ENCODE measurements around the gene KRTAP4-8. TPM values are rescaled to one million over a fixed set of nuclear protein-coding genes. Genes with fewer than 3 reads are reported as not detected.

Gene KRTAP4-8
- total RNA-seq, 1 experiment from 2014 or later, result not detected

- no peaks in the 10 kb centered on the region; the same call in 1 of the 2 replicates for H3K9me2 ChIP-seq (ENCODE audit: insufficient read depth)
- TF ChIP-seq EZH2 (IDR thresholded peaks at IDR 0.05; ENCODE audit: low read depth) (no peak), CTCF (conservative IDR thresholded peaks at IDR 0.05) (no peak)
- no peak for DNase-seq
- no peak overlapping the region for H2AFZ ChIP-seq
- H3K4me2 ChIP-seq, result no peak overlapping the region
- BruUV-seq (replicated peaks), result no TSS peak
- H4K20me1 ChIP-seq (ENCODE audit: insufficient read depth), result no peaks in the 10 kb centered on the region
- no peak overlapping the region for H3K4me3 ChIP-seq
- H3K27me3 ChIP-seq (ENCODE audit: insufficient read depth, low read depth), result no peaks in the 10 kb centered on the region
- peaks cover 18% of the 10 kb centered on the region for H3F3A ChIP-seq (ENCODE audit: insufficient read depth, low read depth)
- H3K27ac ChIP-seq, result 0 out of 2 replicates have a peak overlapping the region, but pooled peaks have one; percentile 24
- peaks cover 21% of the 10 kb centered on the region for H3K4me1 ChIP-seq (replicated peaks; ENCODE audit: insufficient read depth)
- CTCF ChIA-PET, result interaction anchor here (0.5 kb wide), 1 partner anchor 519 kb away, joined by 9 read pairs; no protein-coding TSS in a partner anchor
- peaks cover 11% of the 10 kb centered on the region for H3K9me3 ChIP-seq (ENCODE audit: insufficient read depth, low read depth)
- intact Hi-C loops (cut with micrococcal nuclease; ENCODE audit: unreplicated experiment), result loop anchor here (2.0 kb wide), 1 partner anchor 73 kb away; the partner anchor contains the start of gene KRTAP2-3
- H3K36me3 ChIP-seq (ENCODE audit: low read depth), result no peaks in the 10 kb centered on the region
- POLR2A ChIA-PET (ENCODE audit: unreplicated experiment), result interaction anchor here (0.5 to 0.7 kb wide), 3 partner anchors 221 to 545 kb away, joined by 3 to 10 read pairs (median 3); no protein-coding TSS in a partner anchor
- no peaks in the 10 kb centered on the region for H3K79me2 ChIP-seq (ENCODE audit: low read depth)
These were observed 36.2 kb upstream of the KRTAP4-8 start for GRCh38 chr17:41133880-41134735.

GRCh38 chr17:41131979-41132378 lies 34.0 kb upstream of the KRTAP4-8 start:
- peak; percentile 20 to 93 for DNase-seq
- no peak overlapping the region for H3K4me3 ChIP-seq
- H3K4me2 ChIP-seq, result 0 out of 2 replicates have a peak overlapping the region, but pooled peaks have one; percentile 20
- no peaks in the 10 kb centered on the region for H3K36me3 ChIP-seq (ENCODE audit: low read depth)
- H2AFZ ChIP-seq, result no peak overlapping the region
- peaks cover 21% of the 10 kb centered on the region for H3K4me1 ChIP-seq (replicated peaks; ENCODE audit: insufficient read depth)
- TF ChIP-seq CTCF (conservative IDR thresholded peaks at IDR 0.05) (no peak), EZH2 (IDR thresholded peaks at IDR 0.05; ENCODE audit: low read depth) (no peak)
- POLR2A ChIA-PET (ENCODE audit: unreplicated experiment), result interaction anchor here (0.6 to 0.8 kb wide), 7 partner anchors 148 to 373 kb away, joined by 3 to 11 read pairs (median 4); partner anchors contain the start of genes KRT13, KRT36 and KRT40
- H3K27ac ChIP-seq, result peak overlapping the region; percentile 87
- H3F3A ChIP-seq (ENCODE audit: insufficient read depth, low read depth), result peaks cover 18% of the 10 kb centered on the region
- no peaks in the 10 kb centered on the region for H4K20me1 ChIP-seq (ENCODE audit: insufficient read depth)
- CTCF ChIA-PET, result interaction anchor here (0.6 to 1.0 kb wide), 2 partner anchors 191 to 679 kb away, joined by 3 read pairs; no protein-coding TSS in a partner anchor
- peaks cover 11% of the 10 kb centered on the region; the same call in 1 of the 2 replicates for H3K9me3 ChIP-seq (ENCODE audit: insufficient read depth, low read depth)
- BruUV-seq (replicated peaks), result no TSS peak
- H3K79me2 ChIP-seq (ENCODE audit: low read depth), result no peaks in the 10 kb centered on the region
- H3K9me2 ChIP-seq (ENCODE audit: insufficient read depth), result no peaks in the 10 kb centered on the region; the same call in 1 of the 2 replicates
- intact Hi-C loops (cut with micrococcal nuclease; ENCODE audit: unreplicated experiment), result loop anchor here (1.0 to 2.0 kb wide), 2 partner anchors 71 to 217 kb away; partner anchors contain the start of gene KRTAP2-3
- no peaks in the 10 kb centered on the region for H3K27me3 ChIP-seq (ENCODE audit: insufficient read depth, low read depth)

GRCh38 chr17:41127371-41127770 lies 29.4 kb upstream of the KRTAP4-8 start:
- Histone ChIP-seq H3K4me2 (no peak overlapping the region), H2AFZ (no peak overlapping the region), H3K4me3 (no peak overlapping the region), H3K27ac (no peak overlapping the region), H3K36me3 (ENCODE audit: low read depth) (no peaks in the 10 kb centered on the region), H3K27me3 (ENCODE audit: insufficient read depth, low read depth) (no peaks in the 10 kb centered on the region), H3K9me3 (ENCODE audit: insufficient read depth, low read depth) (peaks cover 5% of the 10 kb centered on the region; the same call in 1 of the 2 replicates), H3K79me2 (ENCODE audit: low read depth) (no peaks in the 10 kb centered on the region), H4K20me1 (ENCODE audit: insufficient read depth) (no peaks in the 10 kb centered on the region), H3F3A (ENCODE audit: insufficient read depth, low read depth) (peaks cover 13% of the 10 kb centered on the region), H3K4me1 (replicated peaks; ENCODE audit: insufficient read depth) (peaks cover 17% of the 10 kb centered on the region), H3K9me2 (ENCODE audit: insufficient read depth) (no peaks in the 10 kb centered on the region; the same call in 1 of the 2 replicates)
- TF ChIP-seq CTCF (conservative IDR thresholded peaks at IDR 0.05) (no peak), EZH2 (IDR thresholded peaks at IDR 0.05; ENCODE audit: low read depth) (no peak)
- CTCF ChIA-PET, result no interaction called here
- peak in 1 of 2 experiments; percentile 66 for DNase-seq
- intact Hi-C loops (cut with micrococcal nuclease; ENCODE audit: unreplicated experiment), result no loop called here
- POLR2A ChIA-PET (ENCODE audit: unreplicated experiment), result no interaction called here
- BruUV-seq (replicated peaks), result no TSS peak
